ENCODE data around the gene CCL17.

Gene CCL17

DNA sequence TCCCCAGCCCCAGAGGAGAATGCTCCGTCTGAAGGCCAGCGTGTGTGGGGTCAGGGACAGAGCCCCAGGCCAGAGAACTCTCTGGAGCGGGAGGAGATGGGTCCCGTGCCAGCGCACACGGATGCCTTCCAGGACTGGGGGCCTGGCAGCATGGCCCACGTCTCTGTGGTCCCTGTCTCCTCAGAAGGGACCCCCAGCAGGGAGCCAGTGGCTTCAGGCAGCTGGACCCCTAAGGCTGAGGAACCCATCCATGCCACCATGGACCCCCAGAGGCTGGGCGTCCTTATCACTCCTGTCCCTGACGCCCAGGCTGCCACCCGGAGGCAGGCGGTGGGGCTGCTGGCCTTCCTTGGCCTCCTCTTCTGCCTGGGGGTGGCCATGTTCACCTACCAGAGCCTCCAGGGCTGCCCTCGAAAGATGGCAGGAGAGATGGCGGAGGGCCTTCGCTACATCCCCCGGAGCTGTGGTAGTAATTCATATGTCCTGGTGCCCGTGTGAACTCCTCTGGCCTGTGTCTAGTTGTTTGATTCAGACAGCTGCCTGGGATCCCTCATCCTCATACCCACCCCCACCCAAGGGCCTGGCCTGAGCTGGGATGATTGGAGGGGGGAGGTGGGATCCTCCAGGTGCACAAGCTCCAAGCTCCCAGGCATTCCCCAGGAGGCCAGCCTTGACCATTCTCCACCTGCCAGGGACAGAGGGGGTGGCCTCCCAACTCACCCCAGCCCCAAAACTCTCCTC lies 21.9 kb upstream of the CCL17 start:
- no peaks in the 10 kb centered on the region for H3K9me3 Mint-ChIP-seq

GRCh38 chr16:57383276-57384247 lies 21.0 kb upstream of the CCL17 start:
- ATAC-seq (replicated peaks; ENCODE audit: extremely low read depth, poor library complexity, severe bottlenecking) (no peak), DNase-seq (ENCODE audit: low spot score in 2 of 2) (no peak)
- Mint-ChIP-seq H3K4me3 (no peak overlapping the region), H3K9me3 (no peaks in the 10 kb centered on the region), H3K27me3 (no peaks in the 10 kb centered on the region), H3K4me1 (no peaks in the 10 kb centered on the region), H3K36me3 (ENCODE audit: insufficient read depth) (no peaks in the 10 kb centered on the region), H3K27ac (ENCODE audit: low read depth) (no peak overlapping the region)

More for the DNA sequence above, 21.9 kb upstream of the CCL17 start:
- DNase-seq (ENCODE audit: low spot score in 2 of 2) (no peak), ATAC-seq (replicated peaks; ENCODE audit: extremely low read depth, poor library complexity, severe bottlenecking) (no peak)
- Mint-ChIP-seq H3K36me3 (ENCODE audit: insufficient read depth) (no peaks in the 10 kb centered on the region), H3K4me3 (no peak overlapping the region), H3K27ac (ENCODE audit: low read depth) (no peak overlapping the region), H3K4me1 (no peaks in the 10 kb centered on the region), H3K27me3 (no peaks in the 10 kb centered on the region)

DNA sequence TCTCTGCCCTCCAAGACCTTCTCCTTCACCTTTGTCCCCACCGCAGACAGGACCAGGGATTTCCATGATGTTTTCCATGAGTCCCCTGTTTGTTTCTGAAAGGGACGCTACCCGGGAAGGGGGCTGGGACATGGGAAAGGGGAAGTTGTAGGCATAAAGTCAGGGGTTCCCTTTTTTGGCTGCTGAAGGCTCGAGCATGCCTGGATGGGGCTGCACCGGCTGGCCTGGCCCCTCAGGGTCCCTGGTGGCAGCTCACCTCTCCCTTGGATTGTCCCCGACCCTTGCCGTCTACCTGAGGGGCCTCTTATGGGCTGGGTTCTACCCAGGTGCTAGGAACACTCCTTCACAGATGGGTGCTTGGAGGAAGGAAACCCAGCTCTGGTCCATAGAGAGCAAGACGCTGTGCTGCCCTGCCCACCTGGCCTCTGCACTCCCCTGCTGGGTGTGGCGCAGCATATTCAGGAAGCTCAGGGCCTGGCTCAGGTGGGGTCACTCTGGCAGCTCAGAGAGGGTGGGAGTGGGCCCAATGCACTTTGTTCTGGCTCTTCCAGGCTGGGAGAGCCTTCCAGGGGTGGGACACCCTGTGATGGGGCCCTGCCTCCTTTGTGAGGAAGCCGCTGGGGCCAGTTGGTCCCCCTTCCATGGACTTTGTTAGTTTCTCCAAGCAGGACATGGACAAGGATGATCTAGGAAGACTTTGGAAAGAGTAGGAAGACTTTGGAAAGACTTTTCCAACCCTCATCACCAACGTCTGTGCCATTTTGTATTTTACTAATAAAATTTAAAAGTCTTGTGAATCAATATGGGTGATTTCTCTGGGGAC lies 20.1 kb upstream of the CCL17 start:
- ATAC-seq (replicated peaks; ENCODE audit: extremely low read depth, poor library complexity, severe bottlenecking) (no peak), DNase-seq (ENCODE audit: low spot score in 2 of 2) (no peak)
- Mint-ChIP-seq H3K9me3 (no peaks in the 10 kb centered on the region), H3K4me1 (no peaks in the 10 kb centered on the region), H3K4me3 (no peak overlapping the region), H3K27me3 (no peaks in the 10 kb centered on the region), H3K36me3 (ENCODE audit: insufficient read depth) (no peaks in the 10 kb centered on the region), H3K27ac (ENCODE audit: low read depth) (no peak overlapping the region)

GRCh38 chr16:57385083-57385482 lies 19.5 kb upstream of the CCL17 start:
- Mint-ChIP-seq H3K27me3 (no peaks in the 10 kb centered on the region), H3K9me3 (no peaks in the 10 kb centered on the region), H3K4me3 (no peak overlapping the region), H3K4me1 (no peaks in the 10 kb centered on the region), H3K36me3 (ENCODE audit: insufficient read depth) (no peaks in the 10 kb centered on the region), H3K27ac (ENCODE audit: low read depth) (no peak overlapping the region)
- ATAC-seq (replicated peaks; ENCODE audit: extremely low read depth, poor library complexity, severe bottlenecking) (no peak), DNase-seq (ENCODE audit: low spot score in 2 of 2) (no peak)

GRCh38 chr16:57386381-57386951 lies 18.1 kb upstream of the CCL17 start:
- DNase-seq (ENCODE audit: low spot score in 2 of 2) (no peak), ATAC-seq (replicated peaks; ENCODE audit: extremely low read depth, poor library complexity, severe bottlenecking) (no peak)
- H3K27me3 Mint-ChIP-seq, result no peaks in the 10 kb centered on the region
- no peaks in the 10 kb centered on the region for H3K4me1 Mint-ChIP-seq
- no peaks in the 10 kb centered on the region for H3K9me3 Mint-ChIP-seq
- no peak overlapping the region for H3K27ac Mint-ChIP-seq (ENCODE audit: low read depth)
- H3K36me3 Mint-ChIP-seq (ENCODE audit: insufficient read depth), result no peaks in the 10 kb centered on the region
- no peak overlapping the region for H3K4me3 Mint-ChIP-seq

DNA sequence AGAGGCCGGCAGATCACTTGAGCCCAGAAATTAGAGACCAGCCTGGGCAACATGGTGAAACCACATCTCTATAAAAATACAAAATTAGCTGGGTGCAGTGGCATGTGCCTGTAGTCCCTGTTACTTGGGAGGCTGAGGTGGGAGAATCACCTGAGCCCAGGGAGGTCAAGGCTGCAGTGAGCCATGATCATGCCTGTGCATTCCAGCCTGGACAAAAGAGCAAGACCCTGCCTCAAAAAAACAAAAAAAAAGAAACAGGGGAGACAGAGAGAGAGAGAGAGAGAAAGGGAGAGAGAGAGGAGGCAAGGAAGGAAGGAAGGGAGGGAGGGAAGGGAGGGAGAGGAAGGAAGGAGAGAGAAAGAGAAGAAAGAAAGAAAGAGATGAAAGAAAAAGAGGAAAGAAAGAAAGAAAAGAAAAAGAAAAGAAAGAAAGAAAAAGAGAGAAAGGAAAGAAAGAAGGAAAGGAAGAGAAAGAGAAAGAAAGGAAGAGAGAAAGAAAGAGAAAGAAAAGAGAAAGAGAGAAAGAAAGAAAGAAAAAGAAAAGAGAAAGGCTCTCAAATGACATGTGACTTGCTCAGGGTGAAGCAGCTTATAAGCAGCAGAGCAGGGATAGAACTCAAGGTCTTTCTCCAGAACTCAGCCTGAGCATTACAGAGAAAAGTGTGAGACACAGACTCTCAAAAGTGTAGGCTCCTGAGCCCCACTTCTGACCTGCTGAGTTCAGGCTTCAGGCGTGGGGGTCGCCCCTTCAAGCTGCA lies 16.8 kb upstream of the CCL17 start:
- DNase-seq (ENCODE audit: low spot score in 2 of 2) (no peak), ATAC-seq (replicated peaks; ENCODE audit: extremely low read depth, poor library complexity, severe bottlenecking) (no peak)
- H3K27ac Mint-ChIP-seq (ENCODE audit: low read depth), result no peak overlapping the region
- no peak overlapping the region for H3K4me3 Mint-ChIP-seq
- no peaks in the 10 kb centered on the region for H3K9me3 Mint-ChIP-seq
- H3K36me3 Mint-ChIP-seq (ENCODE audit: insufficient read depth), result no peaks in the 10 kb centered on the region
- no peaks in the 10 kb centered on the region for H3K4me1 Mint-ChIP-seq
- H3K27me3 Mint-ChIP-seq, result no peaks in the 10 kb centered on the region

GRCh38 chr16:57388359-57389086 lies 16.0 kb upstream of the CCL17 start:
- no peak overlapping the region for H3K4me3 Mint-ChIP-seq
- no peak for DNase-seq (ENCODE audit: low spot score in 2 of 2)
- ATAC-seq (replicated peaks; ENCODE audit: extremely low read depth, poor library complexity, severe bottlenecking), result no peak
- no peaks in the 10 kb centered on the region for H3K36me3 Mint-ChIP-seq (ENCODE audit: insufficient read depth)
- no peaks in the 10 kb centered on the region for H3K9me3 Mint-ChIP-seq
- no peaks in the 10 kb centered on the region for H3K27me3 Mint-ChIP-seq
- no peaks in the 10 kb centered on the region for H3K4me1 Mint-ChIP-seq
- H3K27ac Mint-ChIP-seq (ENCODE audit: low read depth), result no peak overlapping the region

- H3K36me3 Mint-ChIP-seq (ENCODE audit: insufficient read depth), result no peaks in the 10 kb centered on the region
- H3K27me3 Mint-ChIP-seq, result no peaks in the 10 kb centered on the region
- ATAC-seq (replicated peaks; ENCODE audit: extremely low read depth, poor library complexity, severe bottlenecking) (no peak), DNase-seq (ENCODE audit: low spot score in 2 of 2) (no peak)
- H3K4me1 Mint-ChIP-seq, result no peaks in the 10 kb centered on the region
- H3K4me3 Mint-ChIP-seq, result no peak overlapping the region
- no peaks in the 10 kb centered on the region for H3K9me3 Mint-ChIP-seq
- H3K27ac Mint-ChIP-seq (ENCODE audit: low read depth), result no peak overlapping the region
These were observed 15.5 kb upstream of the CCL17 start for GRCh38 chr16:57389087-57389468.

DNA sequence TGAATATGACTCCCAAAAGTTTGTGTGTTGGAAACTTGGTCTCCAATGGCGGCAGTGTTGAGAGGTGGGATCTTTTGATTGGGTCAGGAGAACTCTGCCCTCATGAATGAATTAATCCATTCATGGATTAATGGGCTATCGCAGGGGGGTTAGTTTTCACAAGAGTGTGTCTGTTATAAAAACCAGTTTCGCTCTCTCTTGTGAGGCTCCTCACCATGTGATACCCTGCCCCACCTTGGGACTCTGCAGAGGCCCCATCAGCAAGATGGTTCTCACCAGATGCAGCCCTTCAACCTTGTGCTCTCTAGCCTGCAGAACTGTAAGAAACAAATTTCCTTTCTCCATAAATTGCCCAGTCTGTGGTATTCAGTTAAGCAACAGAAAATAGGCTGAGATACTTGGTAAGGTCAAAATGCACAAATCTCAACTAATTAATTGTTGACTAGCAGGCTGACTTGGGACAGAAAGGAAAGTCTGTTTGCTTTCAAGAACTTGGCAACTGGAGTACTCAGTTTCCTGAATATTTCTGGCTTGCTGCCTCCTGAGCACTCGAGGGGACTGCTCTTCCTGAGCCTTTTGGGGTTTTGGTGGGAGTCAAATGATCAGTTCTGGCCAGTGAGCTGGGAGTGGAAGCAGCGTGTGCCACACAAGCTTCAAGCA lies 13.8 kb upstream of the CCL17 start:
- Mint-ChIP-seq H3K9me3 (no peaks in the 10 kb centered on the region), H3K27ac (ENCODE audit: low read depth) (no peak overlapping the region), H3K36me3 (ENCODE audit: insufficient read depth) (no peaks in the 10 kb centered on the region), H3K4me1 (no peaks in the 10 kb centered on the region), H3K27me3 (no peaks in the 10 kb centered on the region), H3K4me3 (no peak overlapping the region)
- DNase-seq (ENCODE audit: low spot score in 2 of 2), result no peak
- ATAC-seq (replicated peaks; ENCODE audit: extremely low read depth, poor library complexity, severe bottlenecking), result no peak

- Mint-ChIP-seq H3K4me3 (no peak overlapping the region), H3K27me3 (peaks cover 4% of the 10 kb centered on the region), H3K4me1 (no peaks in the 10 kb centered on the region), H3K27ac (ENCODE audit: low read depth) (no peak overlapping the region), H3K36me3 (ENCODE audit: insufficient read depth) (no peaks in the 10 kb centered on the region), H3K9me3 (no peaks in the 10 kb centered on the region)
- ATAC-seq (replicated peaks; ENCODE audit: extremely low read depth, poor library complexity, severe bottlenecking), result no peak
- DNase-seq (ENCODE audit: low spot score in 2 of 2), result no peak
These were observed 13.3 kb upstream of the CCL17 start for GRCh38 chr16:57391300-57391699.

GRCh38 chr16:57391708-57392107 lies 12.9 kb upstream of the CCL17 start:
- no peak overlapping the region for H3K27ac Mint-ChIP-seq (ENCODE audit: low read depth)
- peaks cover 8% of the 10 kb centered on the region for H3K27me3 Mint-ChIP-seq
- ATAC-seq (replicated peaks; ENCODE audit: extremely low read depth, poor library complexity, severe bottlenecking) (no peak), DNase-seq (ENCODE audit: low spot score in 2 of 2) (no peak)
- no peaks in the 10 kb centered on the region for H3K4me1 Mint-ChIP-seq
- no peaks in the 10 kb centered on the region for H3K36me3 Mint-ChIP-seq (ENCODE audit: insufficient read depth)
- no peak overlapping the region for H3K4me3 Mint-ChIP-seq
- H3K9me3 Mint-ChIP-seq, result no peaks in the 10 kb centered on the region
